ENCODE results near the gene GCSH.

DNA sequence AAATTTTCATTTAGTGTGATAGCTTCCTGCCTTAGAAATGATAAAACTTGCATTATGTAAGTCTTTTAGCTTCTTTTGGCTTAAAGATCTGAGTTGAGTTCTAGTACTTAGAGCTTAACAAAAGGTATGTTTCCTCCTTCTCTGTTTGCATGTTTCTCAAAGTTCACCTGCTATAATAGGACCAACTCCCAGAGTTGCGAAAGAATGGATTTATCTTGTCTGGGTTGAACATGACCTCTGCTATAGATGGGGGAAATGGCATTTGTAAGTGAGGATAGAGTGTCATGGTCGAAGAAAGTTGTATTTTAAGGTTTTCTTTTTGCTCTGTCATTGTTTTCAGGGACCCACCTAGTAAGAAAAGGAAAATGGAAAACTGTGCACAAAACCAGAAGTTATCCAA lies 53.4 kb downstream of the GCSH start:
- TF ChIP-seq, protein P1, sequence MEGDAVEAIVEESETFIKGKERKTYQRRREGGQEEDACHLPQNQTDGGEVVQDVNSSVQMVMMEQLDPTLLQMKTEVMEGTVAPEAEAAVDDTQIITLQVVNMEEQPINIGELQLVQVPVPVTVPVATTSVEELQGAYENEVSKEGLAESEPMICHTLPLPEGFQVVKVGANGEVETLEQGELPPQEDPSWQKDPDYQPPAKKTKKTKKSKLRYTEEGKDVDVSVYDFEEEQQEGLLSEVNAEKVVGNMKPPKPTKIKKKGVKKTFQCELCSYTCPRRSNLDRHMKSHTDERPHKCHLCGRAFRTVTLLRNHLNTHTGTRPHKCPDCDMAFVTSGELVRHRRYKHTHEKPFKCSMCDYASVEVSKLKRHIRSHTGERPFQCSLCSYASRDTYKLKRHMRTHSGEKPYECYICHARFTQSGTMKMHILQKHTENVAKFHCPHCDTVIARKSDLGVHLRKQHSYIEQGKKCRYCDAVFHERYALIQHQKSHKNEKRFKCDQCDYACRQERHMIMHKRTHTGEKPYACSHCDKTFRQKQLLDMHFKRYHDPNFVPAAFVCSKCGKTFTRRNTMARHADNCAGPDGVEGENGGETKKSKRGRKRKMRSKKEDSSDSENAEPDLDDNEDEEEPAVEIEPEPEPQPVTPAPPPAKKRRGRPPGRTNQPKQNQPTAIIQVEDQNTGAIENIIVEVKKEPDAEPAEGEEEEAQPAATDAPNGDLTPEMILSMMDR (IDR thresholded peaks at IDR 0.05) = no peak
- TF ChIP-seq POLR2A (IDR thresholded peaks at IDR 0.05) (no peak), POLR2AphosphoS5 (IDR thresholded peaks at IDR 0.05; ENCODE audit: insufficient read depth in 1 of 2, low read depth in 1 of 2) (no peak)
